HAP-1 (cell line): ENCODE data around the gene OR14A2.
"Not testable (repeated sequence)": the region's sequence is repeated elsewhere in the genome, so short reads cannot be mapped to it uniquely, and the experiment has no call there.

Experiments
- DNase-seq, 2 experiments: peaks; one replicate each; pipeline ENCODE4 v3.0.0-alpha.2; 2016 to 2020; ENCODE audit warnings: low spot score in 2 of 2
- H3K27me3 ChIP-seq: fragments of 250-450 bp; sonication (Bioruptor Pico); 2 replicates; pipeline ENCODE4 v1.5.1; 2020; ENCODE audit warnings: low read depth, mild to moderate bottlenecking, moderate library complexity
- H3K36me3 ChIP-seq: fragments of 250-450 bp; sonication (Bioruptor Pico); replicated peaks from 2 replicates; pipeline ENCODE4 v1.5.1; 2020; ENCODE audit warnings: mild to moderate bottlenecking
- H3K4me1 ChIP-seq: fragments of 250-450 bp; sonication (Bioruptor Pico); 2 replicates; pipeline ENCODE4 v1.5.1; 2020; ENCODE audit warnings: mild to moderate bottlenecking
- H3K4me3 ChIP-seq: fragments of 250-450 bp; sonication (Bioruptor Pico); 2 replicates; pipeline ENCODE4 v1.5.1; 2020; ENCODE audit warnings: mild to moderate bottlenecking, moderate library complexity
- H3K9me3 ChIP-seq: fragments of 250-450 bp; sonication (Bioruptor Pico); 2 replicates; pipeline ENCODE4 v1.5.1; 2020; ENCODE audit warnings: mild to moderate bottlenecking, moderate library complexity
- in situ Hi-C: fragments of 300-500 bp; cut with MboI; formaldehyde crosslinking; loops from 3 replicates; pipeline ENCODE4 v1.14.3; 2020; ENCODE audit warnings: low sequenced_read_pairs, inconsistent platforms, mixed read lengths

OR14A2 gene

GRCh38 chr1:247713753-247714152 is 34.2 kb downstream of the OR14A2 start:
- H3K36me3 ChIP-seq: no peaks in the 10 kb centered on the region
- no peaks in the 10 kb centered on the region for H3K9me3 ChIP-seq
- H3K4me1 ChIP-seq: no peaks in the 10 kb centered on the region
- H3K4me3 ChIP-seq: no peak overlapping the region
- in situ Hi-C loops: no loop called here
- DNase-seq: no peak
- no peaks in the 10 kb centered on the region for H3K27me3 ChIP-seq

GRCh38 chr1:247710681-247711080 is 37.3 kb downstream of the OR14A2 start:
- H3K4me3 ChIP-seq, H3K9me3 ChIP-seq, DNase-seq, H3K36me3 ChIP-seq, in situ Hi-C loops, H3K4me1 ChIP-seq, H3K27me3 ChIP-seq: not testable (repeated sequence)

GRCh38 chr1:247701338-247701737 is 46.6 kb downstream of the OR14A2 start:
- no peaks in the 10 kb centered on the region for H3K9me3 ChIP-seq
- in situ Hi-C loops: no loop called here

GRCh38 chr1:247681288-247681897 is 66.5 kb downstream of the OR14A2 start:
- in situ Hi-C loops: no loop called here
- H3K36me3 ChIP-seq: no peaks in the 10 kb centered on the region; the same call in 1 of the 2 replicates
- H3K4me1 ChIP-seq: no peaks in the 10 kb centered on the region
- H3K4me3 ChIP-seq: no peak overlapping the region
- no peaks in the 10 kb centered on the region for H3K9me3 ChIP-seq
- H3K27me3 ChIP-seq: no peaks in the 10 kb centered on the region
- DNase-seq: peak; percentile 42 to 74

More at GRCh38 chr1:247701338-247701737, 46.6 kb downstream of the OR14A2 start:
- H3K36me3 ChIP-seq: no peaks in the 10 kb centered on the region
- no peak overlapping the region for H3K4me3 ChIP-seq
- no peaks in the 10 kb centered on the region for H3K4me1 ChIP-seq
- H3K27me3 ChIP-seq: no peaks in the 10 kb centered on the region
- no peak for DNase-seq

- H3K4me3 ChIP-seq: no peak overlapping the region
- DNase-seq: no peak
- no peaks in the 10 kb centered on the region for H3K27me3 ChIP-seq
- H3K9me3 ChIP-seq: no peaks in the 10 kb centered on the region
- H3K4me1 ChIP-seq: no peaks in the 10 kb centered on the region
- H3K36me3 ChIP-seq: no peaks in the 10 kb centered on the region; the same call in 1 of the 2 replicates
- in situ Hi-C loops: no loop called here
These were observed 67.8 kb downstream of the OR14A2 start for GRCh38 chr1:247680171-247680570.

- H3K36me3 ChIP-seq: no peaks in the 10 kb centered on the region; the same call in 1 of the 2 replicates
- in situ Hi-C loops: no loop called here
- DNase-seq: no peak
These were observed 68.3 kb downstream of the OR14A2 start, which contains the start of gene OR13G1 for GRCh38 chr1:247679639-247680038. TSS of gene OR13G1 (minus strand) at chr1:247679739. CDS start at chr1:247673041, 6,698 bp downstream.

More at GRCh38 chr1:247679639-247680038, 68.3 kb downstream of the OR14A2 start, which contains the start of gene OR13G1:
- no peaks in the 10 kb centered on the region for H3K4me1 ChIP-seq
- H3K27me3 ChIP-seq: no peaks in the 10 kb centered on the region
- no peaks in the 10 kb centered on the region for H3K9me3 ChIP-seq
- H3K4me3 ChIP-seq: no peak within 1 kb of the TSS
